Measurements from ENCODE around the gene QRSL1.
"Not testable (repeated sequence)": the region's sequence is repeated elsewhere in the genome, so short reads cannot be mapped to it uniquely, and the experiment has no call there.

GRCh38 chr6:106701201-106701600 lies 71.8 kb downstream of the QRSL1 start:
- not testable (repeated sequence) for TF ChIP-seq CTCF, POLR2A (IDR thresholded peaks at IDR 0.05)
